Hepatocyte (in vitro differentiated cells): ENCODE measurements around the gene ANKRD2.

ENCODE experiments used
- EZH2phosphoT487 ChIP-seq: fragments of 200-600 bp; sonication (generic); IDR thresholded peaks from one replicate; pipeline ENCODE4 v1.6.1; 2018; ENCODE audit warnings: antibody characterized with exemption, mild to moderate bottlenecking, low read depth, moderate library complexity; ENCODE audit not compliant: unreplicated experiment, severe bottlenecking
- TF ChIP-seq, protein P1 (sequence below): fragments of 200-600 bp; sonication (generic); IDR thresholded peaks from 2 replicates; pipeline ENCODE4 v1.5.1; 2016; ENCODE audit warnings: antibody characterized with exemption, mild to moderate bottlenecking; ENCODE audit not compliant: poor library complexity

DNA sequence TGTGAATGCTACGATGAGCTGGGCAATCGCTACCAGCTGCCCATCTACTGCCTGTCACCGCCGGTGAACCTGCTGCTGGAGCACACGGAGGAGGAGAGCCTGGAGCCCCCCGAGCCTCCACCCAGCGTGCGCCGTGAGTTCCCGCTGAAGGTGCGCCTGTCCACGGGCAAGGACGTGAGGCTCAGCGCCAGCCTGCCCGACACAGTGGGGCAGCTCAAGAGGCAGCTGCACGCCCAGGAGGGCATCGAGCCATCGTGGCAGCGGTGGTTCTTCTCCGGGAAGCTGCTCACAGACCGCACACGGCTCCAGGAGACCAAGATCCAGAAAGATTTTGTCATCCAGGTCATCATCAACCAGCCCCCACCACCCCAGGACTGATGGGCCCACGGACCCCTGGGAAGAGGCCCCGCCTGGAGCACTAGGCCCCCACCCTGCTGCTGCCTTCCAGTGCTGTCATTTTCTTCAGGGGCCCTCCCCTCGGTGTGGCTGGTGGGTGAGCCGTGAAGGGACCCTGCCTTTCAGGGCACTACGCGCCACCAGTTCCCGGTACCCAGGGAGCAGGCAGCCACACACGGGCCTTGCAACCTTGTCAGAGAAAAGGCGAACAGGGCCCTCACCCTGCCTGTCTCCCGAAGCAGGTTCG is 2.3 kb upstream of the ANKRD2 start:
- TF ChIP-seq, protein P1, sequence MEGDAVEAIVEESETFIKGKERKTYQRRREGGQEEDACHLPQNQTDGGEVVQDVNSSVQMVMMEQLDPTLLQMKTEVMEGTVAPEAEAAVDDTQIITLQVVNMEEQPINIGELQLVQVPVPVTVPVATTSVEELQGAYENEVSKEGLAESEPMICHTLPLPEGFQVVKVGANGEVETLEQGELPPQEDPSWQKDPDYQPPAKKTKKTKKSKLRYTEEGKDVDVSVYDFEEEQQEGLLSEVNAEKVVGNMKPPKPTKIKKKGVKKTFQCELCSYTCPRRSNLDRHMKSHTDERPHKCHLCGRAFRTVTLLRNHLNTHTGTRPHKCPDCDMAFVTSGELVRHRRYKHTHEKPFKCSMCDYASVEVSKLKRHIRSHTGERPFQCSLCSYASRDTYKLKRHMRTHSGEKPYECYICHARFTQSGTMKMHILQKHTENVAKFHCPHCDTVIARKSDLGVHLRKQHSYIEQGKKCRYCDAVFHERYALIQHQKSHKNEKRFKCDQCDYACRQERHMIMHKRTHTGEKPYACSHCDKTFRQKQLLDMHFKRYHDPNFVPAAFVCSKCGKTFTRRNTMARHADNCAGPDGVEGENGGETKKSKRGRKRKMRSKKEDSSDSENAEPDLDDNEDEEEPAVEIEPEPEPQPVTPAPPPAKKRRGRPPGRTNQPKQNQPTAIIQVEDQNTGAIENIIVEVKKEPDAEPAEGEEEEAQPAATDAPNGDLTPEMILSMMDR = no peak
- no peak for TF ChIP-seq EZH2phosphoT487
